ENCODE data around the gene INSC. TPM values are rescaled to one million over a fixed set of nuclear protein-coding genes. Genes with fewer than 3 reads are reported as not detected.
A peak's percentile ranks its signal among the peaks of the same experiment; 100 is the strongest.

Gene INSC
- total and polyA plus RNA-seq, 2 experiments from 2014 or later, result 0.97 to 1.5 TPM

- Histone ChIP-seq H3F3A (replicated peaks; ENCODE audit: low read depth) (no peaks in the 10 kb centered on the region), H3K4me2 (no peak overlapping the region), H4K20me1 (replicated peaks; ENCODE audit: insufficient read depth) (no peaks in the 10 kb centered on the region), H3K36me3 (ENCODE audit: insufficient read depth) (no peaks in the 10 kb centered on the region), H3K4me1 (ENCODE audit: insufficient read depth) (no peaks in the 10 kb centered on the region), H2AFZ (no peak overlapping the region), H3K9me2 (ENCODE audit: insufficient read depth) (no peaks in the 10 kb centered on the region), H3K79me2 (replicated peaks; ENCODE audit: insufficient read depth) (no peaks in the 10 kb centered on the region), H3K27ac (ENCODE audit: low read depth) (no peak overlapping the region), H3K4me3 (no peak overlapping the region), H3K27me3 (ENCODE audit: insufficient read depth) (no peaks in the 10 kb centered on the region)
- no peaks in the 10 kb centered on the region for H3K27me3 Mint-ChIP-seq (ENCODE audit: insufficient read depth, low read depth, poor library complexity)
- peak; percentile 10 for DNase-seq (ENCODE audit: low spot score)
- no peaks in the 10 kb centered on the region for H3K36me3 Mint-ChIP-seq (ENCODE audit: low read depth)
- no peak for ATAC-seq
- no peaks in the 10 kb centered on the region for H3K9me3 Mint-ChIP-seq
- no peak for TF ChIP-seq EZH2 (IDR thresholded peaks at IDR 0.05; ENCODE audit: low read depth, unreplicated experiment)
- no peak for TF ChIP-seq STAT1 (IDR thresholded peaks at IDR 0.05; ENCODE audit: unreplicated experiment)
- TF ChIP-seq ZNF114 (CRISPR knock-in tag; IDR thresholded peaks at IDR 0.05), result no peak
- no peak for TF ChIP-seq CTCF (conservative IDR thresholded peaks at IDR 0.05; ENCODE audit: low read depth in 2 of 2)
- TF ChIP-seq CREB1 (CRISPR knock-in tag; IDR thresholded peaks at IDR 0.05; ENCODE audit: low read depth), result no peak
- TF ChIP-seq ZNF331 (CRISPR knock-in tag; IDR thresholded peaks at IDR 0.05; ENCODE audit: low read depth), result no peak
- TF ChIP-seq POLR2AphosphoS5 (IDR thresholded peaks at IDR 0.05; ENCODE audit: low read depth), result no peak
- no peak for TF ChIP-seq NANOG (IDR thresholded peaks at IDR 0.05; ENCODE audit: borderline replicate concordance)
- TF ChIP-seq JUNB (IDR thresholded peaks at IDR 0.05; ENCODE audit: unreplicated experiment), result no peak
- no peak for TF ChIP-seq EZH2phosphoT487 (IDR thresholded peaks at IDR 0.05; ENCODE audit: unreplicated experiment)
- TF ChIP-seq ETS1 (IDR thresholded peaks at IDR 0.05), result no peak
- TF ChIP-seq ZNF462 (CRISPR knock-in tag; IDR thresholded peaks at IDR 0.05), result no peak
- no peak for TF ChIP-seq REST (IDR thresholded peaks at IDR 0.05; ENCODE audit: unreplicated experiment)
- H3K4me1 Mint-ChIP-seq, result peaks cover 3% of the 10 kb centered on the region; the same call in 2 of the 3 replicates
- no peak overlapping the region for H3K27ac Mint-ChIP-seq
- H3K4me3 Mint-ChIP-seq, result no peak overlapping the region
These were observed 61.1 kb downstream of the INSC start for GRCh38 chr11:15175831-15176230.

Data from GM23338 (cell line).